GM23338 (cell line): ENCODE measurements around the gene TAF1A. TPM values are rescaled to one million over a fixed set of nuclear protein-coding genes. Genes with fewer than 3 reads are reported as not detected.

Experiments used
- ATAC-seq: fragments of 200-7000 bp; cut with Tn5 transposase; 3 replicates; pipeline ENCODE4 v1.9.1; 2020
- DNase-seq: peaks from one replicate; pipeline ENCODE4 v3.0.0-alpha.2; 2015; ENCODE audit warnings: low spot score
- H2AFZ ChIP-seq: fragments of 200-600 bp; sonication (generic); 2 replicates; pipeline ENCODE4 v1.8.0; 2016; ENCODE audit warnings: antibody characterized with exemption, mild to moderate bottlenecking, moderate library complexity
- H3F3A ChIP-seq: fragments of 200-600 bp; sonication (generic); replicated peaks from 2 replicates; pipeline ENCODE4 v1.8.0; 2017; ENCODE audit warnings: antibody characterized with exemption, mixed run types, low read depth
- H3K27ac ChIP-seq: fragments of 200-600 bp; sonication (generic); 2 replicates; pipeline ENCODE4 v1.6.1; 2016; ENCODE audit warnings: low read depth
- H3K27me3 ChIP-seq: fragments of 200-600 bp; sonication (generic); 2 replicates; pipeline ENCODE4 v1.8.0; 2016; ENCODE audit warnings: mild to moderate bottlenecking, mixed run types, moderate library complexity; ENCODE audit not compliant: insufficient read depth
- H3K36me3 ChIP-seq: fragments of 200-600 bp; sonication (generic); 2 replicates; pipeline ENCODE4 v1.8.0; 2016; ENCODE audit warnings: mild to moderate bottlenecking; ENCODE audit not compliant: insufficient read depth
- H3K4me1 ChIP-seq: fragments of 200-600 bp; sonication (generic); 2 replicates; pipeline ENCODE4 v1.8.0; 2016; ENCODE audit warnings: mild to moderate bottlenecking, moderate library complexity; ENCODE audit not compliant: insufficient read depth
- H3K4me2 ChIP-seq: fragments of 200-600 bp; sonication (generic); 2 replicates; pipeline ENCODE4 v1.7.1; 2017; ENCODE audit warnings: mixed run types
- H3K4me3 ChIP-seq: fragments of 200-600 bp; sonication (generic); 2 replicates; pipeline ENCODE4 v1.6.1; 2016; ENCODE audit warnings: mixed run types
- H3K79me2 ChIP-seq: fragments of 200-600 bp; sonication (generic); replicated peaks from 2 replicates; pipeline ENCODE4 v1.8.0; 2017; ENCODE audit warnings: mild to moderate bottlenecking; ENCODE audit not compliant: insufficient read depth
- H3K9me2 ChIP-seq: fragments of 200-600 bp; sonication (generic); 2 replicates; pipeline ENCODE4 v1.8.0; 2017; ENCODE audit not compliant: insufficient read depth
- H4K20me1 ChIP-seq: fragments of 200-600 bp; sonication (generic); replicated peaks from 2 replicates; pipeline ENCODE4 v1.8.0; 2017; ENCODE audit warnings: mild to moderate bottlenecking; ENCODE audit not compliant: insufficient read depth
- H3K27ac Mint-ChIP-seq: 2 replicates; pipeline ENCODE4 v1.8.0; 2020; ENCODE audit warnings: inconsistent platforms, mild to moderate bottlenecking, moderate library complexity, mixed read lengths
- H3K27me3 Mint-ChIP-seq: 3 replicates; pipeline ENCODE4 v1.8.0; 2022; ENCODE audit warnings: low read depth, mild to moderate bottlenecking, moderate library complexity, mixed read lengths, inconsistent platforms; ENCODE audit not compliant: insufficient read depth, poor library complexity
- H3K36me3 Mint-ChIP-seq: 3 replicates; pipeline ENCODE4 v1.8.0; 2021; ENCODE audit warnings: low read depth, mild to moderate bottlenecking, inconsistent platforms, moderate library complexity, mixed read lengths
- H3K4me1 Mint-ChIP-seq: 3 replicates; pipeline ENCODE4 v1.8.0; 2020; ENCODE audit warnings: mild to moderate bottlenecking, inconsistent platforms, mixed read lengths
- H3K4me3 Mint-ChIP-seq: 3 replicates; pipeline ENCODE4 v1.8.0; 2021; ENCODE audit warnings: moderate library complexity, mild to moderate bottlenecking, inconsistent platforms, mixed read lengths
- H3K9me3 Mint-ChIP-seq: 3 replicates; pipeline ENCODE4 v1.8.0; 2020; ENCODE audit warnings: moderate library complexity, mild to moderate bottlenecking, inconsistent platforms, mixed read lengths
- CREB1 ChIP-seq: fragments of 250-450 bp; sonication (Bioruptor Pico); IDR thresholded peaks from 2 replicates; pipeline ENCODE4 v1.5.0; 2020; ENCODE audit warnings: low read depth, mild to moderate bottlenecking, moderate library complexity
- CTCF ChIP-seq, 2 experiments: fragments of 200-600 bp in 1 of 2; sonication (generic) in 1 of 2; conservative IDR thresholded peaks; 2 replicates each; pipeline versions ENCODE4 v1.5.1 to v1.6.1; 2016 to 2017; ENCODE audit warnings: antibody characterized with exemption in 2 of 2, low read depth in 2 of 2, mild to moderate bottlenecking in 2 of 2, moderate library complexity in 1 of 2
- ETS1 ChIP-seq: IDR thresholded peaks from 2 replicates; pipeline ENCODE4 v1.6.1; 2016; ENCODE audit warnings: antibody characterized with exemption
- EZH2 ChIP-seq: fragments of 200-600 bp; sonication (generic); IDR thresholded peaks from one replicate; pipeline ENCODE4 v1.8.0; 2017; ENCODE audit warnings: antibody characterized with exemption, mild to moderate bottlenecking, low read depth; ENCODE audit not compliant: unreplicated experiment
- EZH2phosphoT487 ChIP-seq: fragments of 200-600 bp; sonication (generic); IDR thresholded peaks from one replicate; pipeline ENCODE4 v1.8.1; 2018; ENCODE audit warnings: antibody characterized with exemption; ENCODE audit not compliant: unreplicated experiment
- JUNB ChIP-seq: IDR thresholded peaks from one replicate; pipeline ENCODE4 v1.6.1; 2016; ENCODE audit warnings: antibody characterized with exemption; ENCODE audit not compliant: unreplicated experiment
- NANOG ChIP-seq: IDR thresholded peaks from 2 replicates; pipeline ENCODE4 v1.6.1; 2016; ENCODE audit warnings: antibody characterized with exemption, borderline replicate concordance
- POLR2AphosphoS5 ChIP-seq: IDR thresholded peaks from 2 replicates; pipeline ENCODE4 v1.6.1; 2016; ENCODE audit warnings: antibody characterized with exemption, low read depth
- REST ChIP-seq: IDR thresholded peaks from one replicate; pipeline ENCODE4 v1.6.1; 2018; ENCODE audit warnings: antibody characterized with exemption; ENCODE audit not compliant: unreplicated experiment
- STAT1 ChIP-seq: IDR thresholded peaks from one replicate; pipeline ENCODE4 v1.6.1; 2016; ENCODE audit warnings: antibody characterized with exemption; ENCODE audit not compliant: unreplicated experiment
- ZNF114 ChIP-seq: fragments of 250-450 bp; sonication (Bioruptor Pico); IDR thresholded peaks from 2 replicates; pipeline ENCODE4 v1.5.0; 2020; ENCODE audit warnings: mild to moderate bottlenecking, moderate library complexity
- ZNF331 ChIP-seq: fragments of 250-450 bp; sonication (Bioruptor Pico); IDR thresholded peaks from 2 replicates; pipeline ENCODE4 v1.5.0; 2020; ENCODE audit warnings: low read depth, mild to moderate bottlenecking, moderate library complexity
- ZNF462 ChIP-seq: fragments of 250-450 bp; sonication (Bioruptor Pico); IDR thresholded peaks from 2 replicates; pipeline ENCODE4 v1.5.0; 2020; ENCODE audit warnings: mild to moderate bottlenecking, moderate library complexity
- polyA plus RNA-seq: library from polyadenylated mRNA; unstranded; fragments of >200 nt; fragmentation: Nextera tagmentation; extraction: Ambion mirVana; gene quantifications from 2 replicates; pipeline ENCODE4 v1.2.1, GENCODE V29; 2016
- total RNA-seq: library from RNA; depleted of rRNA; stranded (reverse); fragments of >200 nt; shearing (Covaris generic); gene quantifications from 2 replicates; pipeline ENCODE4 v1.2.3, GENCODE V29; 2014

TAF1A gene
- total and polyA plus RNA-seq, 2 experiments from 2014 or later, result 5.5 to 13.3 TPM

GRCh38 chr1:222600281-222600680, 10.5 kb upstream of the TAF1A start:
- no peak overlapping the region for H3K27ac Mint-ChIP-seq
- Histone ChIP-seq H3K27me3 (no peaks in the 10 kb centered on the region), H3K4me2 (no peak overlapping the region), H3K79me2 (no peaks in the 10 kb centered on the region), H3K27ac (no peak overlapping the region), H3K9me2 (no peaks in the 10 kb centered on the region), H3K36me3 (no peaks in the 10 kb centered on the region), H3K4me3 (no peak overlapping the region), H3F3A (no peaks in the 10 kb centered on the region), H4K20me1 (no peaks in the 10 kb centered on the region), H2AFZ (no peak overlapping the region), H3K4me1 (no peaks in the 10 kb centered on the region)
- H3K4me3 Mint-ChIP-seq, result no peak overlapping the region
- ATAC-seq (no peak), DNase-seq (no peak)
- no peaks in the 10 kb centered on the region for H3K36me3 Mint-ChIP-seq
- no peak for TF ChIP-seq NANOG
- TF ChIP-seq JUNB, result no peak
- no peak for TF ChIP-seq CTCF (conservative IDR thresholded peaks at IDR 0.05; ENCODE audit: low read depth in 2 of 2)
- no peak for TF ChIP-seq EZH2phosphoT487
- no peak for TF ChIP-seq EZH2
- no peak for TF ChIP-seq ZNF331 (CRISPR knock-in tag)
- TF ChIP-seq REST, result no peak
- TF ChIP-seq ZNF462 (CRISPR knock-in tag), result no peak
- no peak for TF ChIP-seq POLR2AphosphoS5
- TF ChIP-seq STAT1, result no peak
- no peak for TF ChIP-seq CREB1
- no peak for TF ChIP-seq ZNF114 (CRISPR knock-in tag)
- TF ChIP-seq ETS1, result no peak
- H3K9me3 Mint-ChIP-seq, result no peaks in the 10 kb centered on the region; the same call in 2 of the 3 replicates
- H3K4me1 Mint-ChIP-seq, result no peaks in the 10 kb centered on the region
- H3K27me3 Mint-ChIP-seq, result no peaks in the 10 kb centered on the region
